ENCODE results near the gene SERTM1. TPM values are rescaled to one million over a fixed set of nuclear protein-coding genes. Genes with fewer than 3 reads are reported as not detected.

Gene SERTM1
- total and polyA plus RNA-seq, 4 experiments from 2014 or later: not detected

DNA sequence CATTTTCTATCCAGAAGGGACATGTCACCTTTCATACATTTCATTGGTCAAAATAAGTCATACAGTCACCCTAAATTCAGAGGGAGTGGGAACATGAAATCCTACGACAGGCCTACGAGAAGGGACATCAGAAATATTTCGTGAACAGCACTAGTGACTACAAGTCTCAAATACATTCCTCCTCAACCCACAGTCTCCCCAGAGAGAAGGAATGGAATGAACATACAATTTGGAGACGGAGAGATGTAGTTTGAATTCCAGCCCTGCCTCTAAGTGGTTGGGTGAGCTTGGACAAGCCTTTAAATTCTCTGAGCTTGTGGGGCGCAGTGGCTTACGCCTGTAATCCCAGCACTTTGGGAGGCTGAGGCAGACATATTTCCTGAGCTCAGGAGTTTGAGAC, 9.9 kb downstream of the SERTM1 start:
- Mint-ChIP-seq H3K4me3 (no peak overlapping the region), H3K36me3 (no peaks in the 10 kb centered on the region), H3K27ac (no peak overlapping the region), H3K27me3 (peaks cover 1 to 3% of the 10 kb centered on the region in 2 donors), H3K4me1 (no peaks in the 10 kb centered on the region), H3K9me3 (peaks cover 0 to 2% (median 0%) of the 10 kb centered on the region in 8 donors)
- no peaks in the 10 kb centered on the region for H3K4me1 ChIP-seq (ENCODE audit: insufficient read depth, low read length)
- DNase-seq: no peak
- ChIA-PET POLR2A (ENCODE audit: partially characterized antibody) (no interaction called here), CTCF (ENCODE audit: partially characterized antibody) (no interaction called here)
- no peak overlapping the region for H3K27ac ChIP-seq (ENCODE audit: low read depth, low read length)
- H3K9me3 ChIP-seq (ENCODE audit: control insufficient read depth in 1 of 2, low read length in 2 of 2): no peaks in the 10 kb centered on the region
- no peaks in the 10 kb centered on the region for H3K27me3 ChIP-seq (ENCODE audit: insufficient read depth, low read length)
- intact Hi-C loops (cut with micrococcal nuclease): no loop called here
- no peak overlapping the region for H3K4me3 ChIP-seq (ENCODE audit: low read length in 2 of 2)
- no peaks in the 10 kb centered on the region for H3K36me3 ChIP-seq (ENCODE audit: insufficient read depth, low read length)

DNA sequence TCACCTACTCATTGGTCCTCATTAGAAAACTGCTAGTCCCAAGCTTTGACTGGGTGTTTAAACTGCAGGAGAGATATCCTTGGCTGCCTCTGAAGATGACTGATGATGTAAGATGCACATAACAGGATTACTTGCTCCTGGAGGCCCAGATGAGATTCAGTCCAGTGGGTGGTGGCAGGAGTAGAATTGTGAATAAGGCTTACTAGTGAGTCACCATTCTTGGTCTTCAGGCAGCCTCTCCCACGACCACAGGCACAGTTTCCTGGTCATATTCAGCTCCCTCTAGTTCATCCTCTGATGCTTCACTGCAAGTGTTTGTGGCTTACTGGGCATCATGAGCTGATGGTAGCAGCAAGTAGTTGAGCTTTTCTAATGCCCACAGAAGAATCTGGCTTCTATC, 12.1 kb downstream of the SERTM1 start:
- Histone ChIP-seq H3K4me3 (ENCODE audit: low read length in 2 of 2) (no peak overlapping the region), H3K27me3 (ENCODE audit: insufficient read depth, low read length) (no peaks in the 10 kb centered on the region), H3K4me1 (ENCODE audit: insufficient read depth, low read length) (no peaks in the 10 kb centered on the region), H3K27ac (ENCODE audit: low read depth, low read length) (no peak overlapping the region), H3K36me3 (ENCODE audit: insufficient read depth, low read length) (no peaks in the 10 kb centered on the region), H3K9me3 (ENCODE audit: control insufficient read depth in 1 of 2, low read length in 2 of 2) (no peaks in the 10 kb centered on the region)
- Mint-ChIP-seq H3K9me3 (peaks cover 0 to 2% (median 0%) of the 10 kb centered on the region in 8 donors), H3K27ac (no peak overlapping the region), H3K36me3 (no peaks in the 10 kb centered on the region), H3K27me3 (peaks cover 5% of the 10 kb centered on the region in 2 donors), H3K4me3 (no peak overlapping the region), H3K4me1 (no peaks in the 10 kb centered on the region)
- POLR2A ChIA-PET (ENCODE audit: partially characterized antibody): no interaction called here
- DNase-seq: no peak
- CTCF ChIA-PET (ENCODE audit: partially characterized antibody): no interaction called here
- intact Hi-C loops (cut with micrococcal nuclease): no loop called here

DNA sequence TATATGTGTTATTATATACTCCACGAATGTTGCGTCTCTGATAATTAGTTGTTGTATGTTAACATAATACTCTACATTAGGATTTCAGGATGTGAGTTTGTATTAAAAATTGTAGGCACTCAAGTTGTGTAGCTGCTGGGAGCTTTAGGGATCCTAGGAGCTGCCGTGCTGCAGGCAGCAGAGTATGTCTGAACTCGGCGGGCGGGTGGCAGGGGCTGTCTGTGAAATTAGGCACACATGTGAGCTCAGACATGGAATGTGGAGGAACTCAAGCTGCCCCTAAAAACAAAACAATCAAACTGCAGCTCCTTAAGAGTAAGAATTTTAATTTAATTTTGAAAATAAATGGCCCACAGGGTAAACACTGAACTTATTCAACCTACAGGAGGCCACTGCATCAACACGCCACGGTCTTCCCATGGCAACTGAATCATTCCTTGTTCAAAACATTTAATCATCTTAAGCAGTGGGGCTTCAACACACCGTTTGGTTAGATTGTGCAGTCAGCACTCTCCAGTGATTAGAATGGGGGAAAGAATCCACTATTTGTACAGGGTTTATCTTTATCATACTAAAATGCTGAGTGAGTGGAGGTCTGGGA, 22.7 kb downstream of the SERTM1 start:
- intact Hi-C loops (cut with micrococcal nuclease): no loop called here
- no peak overlapping the region for H3K4me3 Mint-ChIP-seq
- DNase-seq: no peak
- ChIA-PET CTCF (ENCODE audit: partially characterized antibody) (no interaction called here), POLR2A (ENCODE audit: partially characterized antibody) (no interaction called here)
- no peak overlapping the region for H3K27ac Mint-ChIP-seq
- Histone ChIP-seq H3K36me3 (ENCODE audit: insufficient read depth, low read length) (no peaks in the 10 kb centered on the region), H3K9me3 (ENCODE audit: control insufficient read depth in 1 of 2, low read length in 2 of 2) (no peaks in the 10 kb centered on the region), H3K4me3 (ENCODE audit: low read length in 2 of 2) (no peak overlapping the region), H3K27me3 (ENCODE audit: insufficient read depth, low read length) (no peaks in the 10 kb centered on the region), H3K4me1 (ENCODE audit: insufficient read depth, low read length) (no peaks in the 10 kb centered on the region), H3K27ac (ENCODE audit: low read depth, low read length) (no peak overlapping the region)
- H3K27me3 Mint-ChIP-seq: peaks cover 7 to 12% of the 10 kb centered on the region in 2 donors
- no peaks in the 10 kb centered on the region for H3K36me3 Mint-ChIP-seq
- H3K4me1 Mint-ChIP-seq: no peaks in the 10 kb centered on the region
- H3K9me3 Mint-ChIP-seq: peaks cover 0 to 7% (median 1%) of the 10 kb centered on the region in 8 donors

DNA sequence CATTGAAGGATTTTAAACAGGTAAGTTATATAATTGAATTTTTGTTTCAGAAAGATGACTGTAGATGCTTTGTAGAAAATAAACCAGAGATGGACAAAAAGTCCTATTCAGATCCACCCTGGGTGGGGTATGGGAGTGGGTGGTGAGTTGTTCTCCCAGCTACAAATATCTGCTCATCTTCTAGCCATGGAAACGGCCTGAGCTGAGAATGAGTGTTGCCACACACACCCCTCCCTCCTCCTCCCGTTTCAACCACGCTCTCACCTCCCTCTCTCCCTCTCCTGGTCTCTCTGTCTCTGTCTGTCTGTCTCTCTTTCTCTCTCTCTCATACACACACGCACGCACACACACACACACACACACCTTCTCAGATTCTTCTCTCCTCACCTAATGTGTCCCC, 26.4 kb downstream of the SERTM1 start:
- Mint-ChIP-seq H3K4me3 (no peak overlapping the region), H3K27me3 (peaks cover 7 to 8% of the 10 kb centered on the region in 2 donors), H3K9me3 (peaks cover 0 to 7% (median 1%) of the 10 kb centered on the region in 8 donors), H3K27ac (no peak overlapping the region), H3K36me3 (no peaks in the 10 kb centered on the region), H3K4me1 (no peaks in the 10 kb centered on the region)
- Histone ChIP-seq H3K27me3 (ENCODE audit: insufficient read depth, low read length) (no peaks in the 10 kb centered on the region), H3K4me3 (ENCODE audit: low read length in 2 of 2) (no peak overlapping the region), H3K36me3 (ENCODE audit: insufficient read depth, low read length) (no peaks in the 10 kb centered on the region), H3K9me3 (ENCODE audit: control insufficient read depth in 1 of 2, low read length in 2 of 2) (no peaks in the 10 kb centered on the region), H3K27ac (ENCODE audit: low read depth, low read length) (no peak overlapping the region), H3K4me1 (ENCODE audit: insufficient read depth, low read length) (no peaks in the 10 kb centered on the region)
- intact Hi-C loops (cut with micrococcal nuclease): no loop called here
- CTCF ChIA-PET (ENCODE audit: partially characterized antibody): no interaction called here
- no peak for DNase-seq
- POLR2A ChIA-PET (ENCODE audit: partially characterized antibody): no interaction called here

DNA sequence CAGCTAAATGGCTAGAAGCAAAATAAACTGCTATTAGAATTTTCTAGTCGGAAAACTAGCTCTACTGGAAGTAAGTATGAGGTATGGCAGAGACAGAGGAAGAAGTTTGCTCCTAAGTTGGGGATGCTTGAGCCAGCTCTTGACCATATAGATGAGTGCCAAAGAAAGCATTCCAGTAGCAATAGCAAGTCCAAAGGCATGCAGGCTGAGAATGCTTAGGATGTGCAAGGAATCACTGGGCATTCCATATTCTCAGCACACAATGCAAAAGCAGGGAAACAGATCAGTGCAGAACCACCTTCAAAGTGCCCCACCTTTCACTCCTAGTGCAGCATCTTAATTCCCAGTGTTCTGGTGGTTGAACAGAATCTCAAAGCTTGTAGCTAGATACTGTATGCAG, 32.9 kb downstream of the SERTM1 start:
- no peaks in the 10 kb centered on the region for H3K27me3 ChIP-seq (ENCODE audit: insufficient read depth, low read length)
- H3K36me3 ChIP-seq (ENCODE audit: insufficient read depth, low read length): no peaks in the 10 kb centered on the region
- H3K27ac ChIP-seq (ENCODE audit: low read depth, low read length): no peak overlapping the region
- ChIA-PET POLR2A (ENCODE audit: partially characterized antibody) (no interaction called here), CTCF (ENCODE audit: partially characterized antibody) (no interaction called here)
- H3K4me1 Mint-ChIP-seq: no peaks in the 10 kb centered on the region
- no peaks in the 10 kb centered on the region for H3K9me3 Mint-ChIP-seq
- no peaks in the 10 kb centered on the region for H3K36me3 Mint-ChIP-seq
- H3K4me3 ChIP-seq (ENCODE audit: low read length in 2 of 2): no peak overlapping the region
- no peak overlapping the region for H3K4me3 Mint-ChIP-seq
- no peak overlapping the region for H3K27ac Mint-ChIP-seq
- peaks cover 4 to 7% of the 10 kb centered on the region in 2 donors for H3K27me3 Mint-ChIP-seq
- intact Hi-C loops (cut with micrococcal nuclease): no loop called here
- no peaks in the 10 kb centered on the region for H3K4me1 ChIP-seq (ENCODE audit: insufficient read depth, low read length)
- H3K9me3 ChIP-seq (ENCODE audit: control insufficient read depth in 1 of 2, low read length in 2 of 2): no peaks in the 10 kb centered on the region
- no peak for DNase-seq

DNA sequence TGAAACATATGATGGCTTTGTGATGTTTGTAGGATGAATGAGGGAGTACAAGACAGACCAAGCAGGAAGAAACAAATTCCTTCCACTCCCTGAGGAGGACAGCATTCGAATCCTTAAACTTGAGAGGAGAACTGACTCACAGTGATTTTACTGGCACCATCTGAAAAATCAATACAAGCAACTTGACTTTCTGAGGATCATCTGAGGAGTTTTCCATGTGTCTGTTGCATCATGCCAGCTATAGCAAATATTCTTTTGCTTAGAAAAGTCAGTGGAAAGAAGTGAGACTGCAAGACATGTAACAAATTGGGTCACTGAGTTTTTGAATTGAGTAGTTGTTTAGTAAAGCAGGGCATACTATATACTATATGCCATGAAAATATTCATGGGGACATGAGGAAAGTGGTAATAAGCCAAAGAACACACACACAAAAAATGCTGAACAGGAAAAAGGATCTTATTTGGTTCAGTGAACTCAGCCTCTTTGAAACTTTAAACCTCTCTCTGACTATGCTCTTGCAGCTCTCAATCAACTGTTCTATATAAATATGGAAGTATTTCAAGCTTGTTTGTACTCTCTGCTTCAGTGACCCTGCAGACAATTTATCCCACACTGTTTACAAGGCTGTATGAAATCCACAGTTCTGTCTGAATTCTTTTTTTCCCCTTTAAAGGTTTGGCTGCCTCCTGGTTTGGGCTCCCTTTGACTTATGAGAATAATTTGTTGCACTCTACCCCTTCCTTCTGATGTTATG, 35.5 kb downstream of the SERTM1 start:
- H3K4me1 ChIP-seq (ENCODE audit: insufficient read depth, low read length): no peaks in the 10 kb centered on the region
- no peaks in the 10 kb centered on the region for H3K9me3 Mint-ChIP-seq
- no peak overlapping the region for H3K27ac ChIP-seq (ENCODE audit: low read depth, low read length)
- H3K4me3 Mint-ChIP-seq: no peak overlapping the region
- H3K27me3 Mint-ChIP-seq: peaks cover 7 to 13% of the 10 kb centered on the region in 2 donors
- H3K36me3 Mint-ChIP-seq: no peaks in the 10 kb centered on the region
- H3K27ac Mint-ChIP-seq: no peak overlapping the region
- intact Hi-C loops (cut with micrococcal nuclease): no loop called here
- POLR2A ChIA-PET (ENCODE audit: partially characterized antibody): no interaction called here
- DNase-seq: no peak
- no peaks in the 10 kb centered on the region for H3K27me3 ChIP-seq (ENCODE audit: insufficient read depth, low read length)
- H3K4me1 Mint-ChIP-seq: no peaks in the 10 kb centered on the region
- no peak overlapping the region for H3K4me3 ChIP-seq (ENCODE audit: low read length in 2 of 2)
- CTCF ChIA-PET (ENCODE audit: partially characterized antibody): no interaction called here
- no peaks in the 10 kb centered on the region for H3K36me3 ChIP-seq (ENCODE audit: insufficient read depth, low read length)
- no peaks in the 10 kb centered on the region for H3K9me3 ChIP-seq (ENCODE audit: control insufficient read depth in 1 of 2, low read length in 2 of 2)

DNA sequence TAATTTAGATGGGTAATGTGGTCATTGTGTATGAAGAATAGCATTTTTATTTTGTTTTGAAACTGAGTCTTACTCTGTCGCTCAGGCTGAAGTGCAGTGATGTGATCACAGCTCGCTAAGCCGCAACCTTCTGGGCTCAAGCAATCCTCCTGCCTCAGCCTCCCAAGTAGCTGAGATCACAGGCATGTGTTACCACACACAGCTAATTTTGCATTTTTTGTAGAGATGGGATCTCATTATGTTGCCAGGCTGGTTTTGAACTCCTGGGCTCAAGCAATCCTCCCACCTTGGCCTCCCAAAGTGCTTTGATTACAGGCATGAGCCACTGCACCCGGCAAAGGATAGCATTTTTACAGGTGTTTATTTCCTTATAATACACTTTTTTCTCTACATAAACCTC, 36.6 kb downstream of the SERTM1 start:
- Histone ChIP-seq H3K4me1 (ENCODE audit: insufficient read depth, low read length) (no peaks in the 10 kb centered on the region), H3K9me3 (ENCODE audit: control insufficient read depth in 1 of 2, low read length in 2 of 2) (no peaks in the 10 kb centered on the region), H3K4me3 (ENCODE audit: low read length in 2 of 2) (no peak overlapping the region), H3K36me3 (ENCODE audit: insufficient read depth, low read length) (no peaks in the 10 kb centered on the region), H3K27me3 (ENCODE audit: insufficient read depth, low read length) (no peaks in the 10 kb centered on the region), H3K27ac (ENCODE audit: low read depth, low read length) (no peak overlapping the region)
- Mint-ChIP-seq H3K4me3 (no peak overlapping the region), H3K4me1 (no peaks in the 10 kb centered on the region), H3K27me3 (peaks cover 5 to 11% of the 10 kb centered on the region in 2 donors), H3K9me3 (no peaks in the 10 kb centered on the region), H3K36me3 (no peaks in the 10 kb centered on the region), H3K27ac (no peak overlapping the region)
- ChIA-PET CTCF (ENCODE audit: partially characterized antibody) (no interaction called here), POLR2A (ENCODE audit: partially characterized antibody) (no interaction called here)
- intact Hi-C loops (cut with micrococcal nuclease): no loop called here
- no peak for DNase-seq

All from CD4-positive, alpha-beta memory T cell (primary cell).